Measurements from ENCODE around the gene ITPR1. TPM values are rescaled to one million over a fixed set of nuclear protein-coding genes. Genes with fewer than 3 reads are reported as not detected.

ITPR1 gene
- total and polyA plus RNA-seq, 10 of the 15 experiments (the other 5 are each of a cell fraction or from before 2014, with no cell fraction given) = 12.2 to 239 (median 28.4) TPM

DNA sequence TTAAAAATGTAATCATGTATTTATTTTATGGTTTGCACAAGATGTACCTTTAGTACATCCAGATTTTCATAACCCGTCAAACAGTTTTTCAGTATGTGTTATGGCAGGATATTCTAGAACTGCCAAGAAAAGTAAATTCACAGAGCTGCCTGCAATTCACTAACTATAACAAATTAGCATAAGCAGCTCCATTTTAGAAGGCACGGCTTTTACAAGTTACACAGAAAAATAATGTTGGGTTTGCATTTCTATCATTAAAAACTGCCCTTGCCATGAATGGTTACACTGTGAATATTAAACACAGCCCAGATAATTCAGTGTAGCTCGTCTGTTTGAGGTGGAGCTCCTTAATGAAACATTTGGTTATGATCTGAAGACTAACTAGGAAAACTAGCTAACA lies 391.7 kb downstream of the ITPR1 start:
- CTCF ChIA-PET = interaction anchor here (0.5 to 2.0 kb wide), 8 partner anchors 8 to 1799 kb away, joined by 3 to 11 read pairs (median 4); no protein-coding TSS in a partner anchor
- intact Hi-C loops (cut with micrococcal nuclease; ENCODE audit: unreplicated experiment) = no loop called here
- WGBS (ENCODE audit: insufficient coverage, insufficient replicate concordance, low lambda C conversion rate, missing lambda C conversion rate) = 74% methylated on average over 3 of the region's 3 CpGs
- no peak overlapping the region for H3K4me3 ChIP-seq
- SMC1A ChIA-PET (ENCODE audit: uncharacterized antibody, unreplicated experiment) = interaction anchor here (0.6 to 2.3 kb wide), 15 partner anchors 10 to 173 kb away, joined by 3 to 17 read pairs (median 4); no protein-coding TSS in a partner anchor
- no peak overlapping the region for H3K9ac ChIP-seq (ENCODE audit: control insufficient read depth, insufficient read depth, low read length)
- H3K27me3 ChIP-seq (replicated peaks in 1 of 2; ENCODE audit: control insufficient read depth in 2 of 2, insufficient read depth in 2 of 2, low read length in 1 of 2) = no peaks in the 10 kb centered on the region
- ATAC-seq (no peak), FAIRE-seq (no peak), DNase-seq (ENCODE audit: low read depth, low spot score) (no peak)
- in situ Hi-C loops (cut with MboI) = no loop called here
- no peak overlapping the region for H3K27ac ChIP-seq (ENCODE audit: control insufficient read depth, insufficient read depth)
- BruUV-seq (replicated peaks) = no TSS peak
- peaks cover 12% of the 10 kb centered on the region for H3K4me1 ChIP-seq (ENCODE audit: control insufficient read depth, insufficient read depth, low read length)
- no peaks in the 10 kb centered on the region for H3K79me2 ChIP-seq (ENCODE audit: control insufficient read depth, insufficient read depth, low read length)
- POLR2A ChIA-PET = interaction anchor here (0.7 to 1.3 kb wide), 4 partner anchors 9 to 50 kb away, joined by 3 read pairs; no protein-coding TSS in a partner anchor
- H3K4me2 ChIP-seq (ENCODE audit: control insufficient read depth, insufficient read depth) = no peak overlapping the region
- H3K36me3 ChIP-seq (ENCODE audit: control insufficient read depth in 2 of 2, insufficient read depth in 2 of 2, low read length in 1 of 2) = no peaks in the 10 kb centered on the region
- H4K20me1 ChIP-seq (ENCODE audit: control insufficient read depth, insufficient read depth) = no peaks in the 10 kb centered on the region
- RAD21 ChIA-PET (ENCODE audit: unreplicated experiment) = interaction anchor here (0.6 to 0.9 kb wide), 4 partner anchors 9 to 153 kb away, joined by 3 read pairs; no protein-coding TSS in a partner anchor
- TF ChIP-seq CREB1 (IDR thresholded peaks at IDR 0.05; ENCODE audit: low read depth) (no peak), MYB (IDR thresholded peaks at IDR 0.05; ENCODE audit: borderline replicate concordance, low read depth, low read length) (no peak), BRCA1 (IDR thresholded peaks at IDR 0.05; ENCODE audit: low read depth, low read length) (no peak), KLF5 (IDR thresholded peaks at IDR 0.05; ENCODE audit: partially characterized antibody) (no peak), EZH2 (IDR thresholded peaks at IDR 0.05; ENCODE audit: borderline replicate concordance, control insufficient read depth, low read depth, low read length) (no peak), HDAC6 (IDR thresholded peaks at IDR 0.05; ENCODE audit: unreplicated experiment) (no peak), RAD51 (IDR thresholded peaks at IDR 0.05) (no peak), POLR2AphosphoS5 (IDR thresholded peaks at IDR 0.05; ENCODE audit: low read length) (no peak), SMC3 (IDR thresholded peaks at IDR 0.05; ENCODE audit: borderline replicate concordance, low read length) (no peak), SMAD1 (IDR thresholded peaks at IDR 0.05; ENCODE audit: low read depth, partially characterized antibody) (no peak), MEF2B (IDR thresholded peaks at IDR 0.05; ENCODE audit: partially characterized antibody, poor library complexity, severe bottlenecking) (no peak)
- TF ChIP-seq, protein P1, sequence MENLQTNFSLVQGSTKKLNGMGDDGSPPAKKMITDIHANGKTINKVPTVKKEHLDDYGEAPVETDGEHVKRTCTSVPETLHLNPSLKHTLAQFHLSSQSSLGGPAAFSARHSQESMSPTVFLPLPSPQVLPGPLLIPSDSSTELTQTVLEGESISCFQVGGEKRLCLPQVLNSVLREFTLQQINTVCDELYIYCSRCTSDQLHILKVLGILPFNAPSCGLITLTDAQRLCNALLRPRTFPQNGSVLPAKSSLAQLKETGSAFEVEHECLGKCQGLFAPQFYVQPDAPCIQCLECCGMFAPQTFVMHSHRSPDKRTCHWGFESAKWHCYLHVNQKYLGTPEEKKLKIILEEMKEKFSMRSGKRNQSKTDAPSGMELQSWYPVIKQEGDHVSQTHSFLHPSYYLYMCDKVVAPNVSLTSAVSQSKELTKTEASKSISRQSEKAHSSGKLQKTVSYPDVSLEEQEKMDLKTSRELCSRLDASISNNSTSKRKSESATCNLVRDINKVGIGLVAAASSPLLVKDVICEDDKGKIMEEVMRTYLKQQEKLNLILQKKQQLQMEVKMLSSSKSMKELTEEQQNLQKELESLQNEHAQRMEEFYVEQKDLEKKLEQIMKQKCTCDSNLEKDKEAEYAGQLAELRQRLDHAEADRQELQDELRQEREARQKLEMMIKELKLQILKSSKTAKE (IDR thresholded peaks at IDR 0.05; ENCODE audit: low read depth, poor library complexity, severe bottlenecking) = no peak
- TF ChIP-seq, protein P2, sequence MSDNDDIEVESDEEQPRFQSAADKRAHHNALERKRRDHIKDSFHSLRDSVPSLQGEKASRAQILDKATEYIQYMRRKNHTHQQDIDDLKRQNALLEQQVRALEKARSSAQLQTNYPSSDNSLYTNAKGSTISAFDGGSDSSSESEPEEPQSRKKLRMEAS (IDR thresholded peaks at IDR 0.05; ENCODE audit: low read depth, low read length) = no peak
- TF ChIP-seq, protein P3, sequence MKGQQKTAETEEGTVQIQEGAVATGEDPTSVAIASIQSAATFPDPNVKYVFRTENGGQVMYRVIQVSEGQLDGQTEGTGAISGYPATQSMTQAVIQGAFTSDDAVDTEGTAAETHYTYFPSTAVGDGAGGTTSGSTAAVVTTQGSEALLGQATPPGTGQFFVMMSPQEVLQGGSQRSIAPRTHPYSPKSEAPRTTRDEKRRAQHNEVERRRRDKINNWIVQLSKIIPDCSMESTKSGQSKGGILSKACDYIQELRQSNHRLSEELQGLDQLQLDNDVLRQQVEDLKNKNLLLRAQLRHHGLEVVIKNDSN (IDR thresholded peaks at IDR 0.05; ENCODE audit: borderline replicate concordance, extremely low read length, insufficient read depth, low read depth, low read length) = no peak
- no peaks in the 10 kb centered on the region; the same call in 1 of the 3 replicates for H3K9me3 ChIP-seq (replicated peaks; ENCODE audit: control insufficient read depth, insufficient read depth, low read length)
- no peak overlapping the region for H2AFZ ChIP-seq (ENCODE audit: control insufficient read depth, low read depth, low read length)

Data from GM12878 (cell line).